ENCODE results near the gene PRKG1.
"Not testable (repeated sequence)": the region's sequence is repeated elsewhere in the genome, so short reads cannot be mapped to it uniquely, and the experiment has no call there.

Gene PRKG1

GRCh38 chr10:51654918-51655317 is 580.6 kb downstream of the PRKG1 start:
- no peak overlapping the region for H3K4me3 Mint-ChIP-seq
- H3K27ac Mint-ChIP-seq: no peak overlapping the region
- H3K4me1 Mint-ChIP-seq (ENCODE audit: low read depth): no peaks in the 10 kb centered on the region
- H3K27me3 Mint-ChIP-seq: peaks cover 6% of the 10 kb centered on the region
- no peaks in the 10 kb centered on the region for H3K36me3 Mint-ChIP-seq
- no peaks in the 10 kb centered on the region for H3K9me3 Mint-ChIP-seq (ENCODE audit: low read depth)

- H3K4me3 Mint-ChIP-seq: no peak overlapping the region
- H3K36me3 Mint-ChIP-seq: no peaks in the 10 kb centered on the region
- no peaks in the 10 kb centered on the region for H3K4me1 Mint-ChIP-seq (ENCODE audit: low read depth)
- no peaks in the 10 kb centered on the region for H3K9me3 Mint-ChIP-seq (ENCODE audit: low read depth)
- no peak overlapping the region for H3K27ac Mint-ChIP-seq
- peaks cover 6% of the 10 kb centered on the region for H3K27me3 Mint-ChIP-seq
Observed at GRCh38 chr10:51656503-51656902, 582.2 kb downstream of the PRKG1 start.

- H3K4me3 Mint-ChIP-seq: no peak overlapping the region
- H3K27me3 Mint-ChIP-seq: peaks cover 6% of the 10 kb centered on the region
- H3K36me3 Mint-ChIP-seq: no peaks in the 10 kb centered on the region
- H3K4me1 Mint-ChIP-seq (ENCODE audit: low read depth): no peaks in the 10 kb centered on the region
- no peak overlapping the region for H3K27ac Mint-ChIP-seq
- no peaks in the 10 kb centered on the region for H3K9me3 Mint-ChIP-seq (ENCODE audit: low read depth)
Observed at GRCh38 chr10:51658000-51658399, 583.7 kb downstream of the PRKG1 start.

- Mint-ChIP-seq H3K27me3 (peaks cover 3% of the 10 kb centered on the region), H3K9me3 (ENCODE audit: low read depth) (no peaks in the 10 kb centered on the region), H3K27ac (no peak overlapping the region), H3K36me3 (no peaks in the 10 kb centered on the region), H3K4me3 (no peak overlapping the region), H3K4me1 (ENCODE audit: low read depth) (no peaks in the 10 kb centered on the region)
Observed at GRCh38 chr10:51659344-51659743, 585.1 kb downstream of the PRKG1 start.

- no peaks in the 10 kb centered on the region for H3K9me3 Mint-ChIP-seq (ENCODE audit: low read depth)
- H3K4me3 Mint-ChIP-seq: no peak overlapping the region
- no peaks in the 10 kb centered on the region for H3K36me3 Mint-ChIP-seq
- no peak overlapping the region for H3K27ac Mint-ChIP-seq
- H3K27me3 Mint-ChIP-seq: peaks cover 3% of the 10 kb centered on the region
- H3K4me1 Mint-ChIP-seq (ENCODE audit: low read depth): no peaks in the 10 kb centered on the region
Observed at GRCh38 chr10:51663086-51663485, 588.8 kb downstream of the PRKG1 start.

GRCh38 chr10:51666456-51666855 is 592.2 kb downstream of the PRKG1 start:
- no peak overlapping the region for H3K4me3 Mint-ChIP-seq

GRCh38 chr10:51667678-51668335 is 593.5 kb downstream of the PRKG1 start:
- Mint-ChIP-seq H3K9me3 (ENCODE audit: low read depth) (peaks cover 10% of the 10 kb centered on the region), H3K36me3 (no peaks in the 10 kb centered on the region), H3K4me3 (no peak overlapping the region), H3K27me3 (peaks cover 8% of the 10 kb centered on the region), H3K27ac (no peak overlapping the region), H3K4me1 (ENCODE audit: low read depth) (no peaks in the 10 kb centered on the region)

More at GRCh38 chr10:51666456-51666855, 592.2 kb downstream of the PRKG1 start:
- Mint-ChIP-seq H3K9me3 (ENCODE audit: low read depth) (no peaks in the 10 kb centered on the region), H3K36me3 (no peaks in the 10 kb centered on the region), H3K27ac (no peak overlapping the region), H3K27me3 (peaks cover 8% of the 10 kb centered on the region), H3K4me1 (ENCODE audit: low read depth) (no peaks in the 10 kb centered on the region)

- no peaks in the 10 kb centered on the region for H3K36me3 Mint-ChIP-seq
- H3K4me1 Mint-ChIP-seq (ENCODE audit: low read depth): no peaks in the 10 kb centered on the region
- H3K4me3 Mint-ChIP-seq: no peak overlapping the region
- no peak overlapping the region for H3K27ac Mint-ChIP-seq
- peaks cover 10% of the 10 kb centered on the region for H3K9me3 Mint-ChIP-seq (ENCODE audit: low read depth)
- H3K27me3 Mint-ChIP-seq: peaks cover 8% of the 10 kb centered on the region
Observed at GRCh38 chr10:51668336-51668689, 594.0 kb downstream of the PRKG1 start.

GRCh38 chr10:51669041-51669440 is 594.8 kb downstream of the PRKG1 start:
- peaks cover 10% of the 10 kb centered on the region for H3K9me3 Mint-ChIP-seq (ENCODE audit: low read depth)
- no peak overlapping the region for H3K27ac Mint-ChIP-seq
- H3K4me3 Mint-ChIP-seq: no peak overlapping the region
- no peaks in the 10 kb centered on the region for H3K4me1 Mint-ChIP-seq (ENCODE audit: low read depth)
- no peaks in the 10 kb centered on the region for H3K36me3 Mint-ChIP-seq
- peaks cover 8% of the 10 kb centered on the region for H3K27me3 Mint-ChIP-seq

- no peaks in the 10 kb centered on the region for H3K4me1 Mint-ChIP-seq (ENCODE audit: low read depth)
- no peak overlapping the region for H3K27ac Mint-ChIP-seq
- no peak overlapping the region for H3K4me3 Mint-ChIP-seq
- H3K9me3 Mint-ChIP-seq (ENCODE audit: low read depth): peaks cover 10% of the 10 kb centered on the region
- no peaks in the 10 kb centered on the region for H3K36me3 Mint-ChIP-seq
- peaks cover 10% of the 10 kb centered on the region for H3K27me3 Mint-ChIP-seq
Observed at GRCh38 chr10:51672039-51672535, 597.8 kb downstream of the PRKG1 start.

- no peak overlapping the region for H3K27ac Mint-ChIP-seq
- no peaks in the 10 kb centered on the region for H3K4me1 Mint-ChIP-seq (ENCODE audit: low read depth)
- peaks cover 8% of the 10 kb centered on the region for H3K27me3 Mint-ChIP-seq
- no peak overlapping the region for H3K4me3 Mint-ChIP-seq
- H3K9me3 Mint-ChIP-seq (ENCODE audit: low read depth): peaks cover 10% of the 10 kb centered on the region
- H3K36me3 Mint-ChIP-seq: no peaks in the 10 kb centered on the region
Observed at GRCh38 chr10:51675088-51675487, 600.8 kb downstream of the PRKG1 start.

- no peak overlapping the region for H3K27ac Mint-ChIP-seq
- peaks cover 12% of the 10 kb centered on the region for H3K27me3 Mint-ChIP-seq
- H3K4me3 Mint-ChIP-seq: no peak overlapping the region
- H3K9me3 Mint-ChIP-seq (ENCODE audit: low read depth): no peaks in the 10 kb centered on the region
- no peaks in the 10 kb centered on the region for H3K36me3 Mint-ChIP-seq
- H3K4me1 Mint-ChIP-seq (ENCODE audit: low read depth): no peaks in the 10 kb centered on the region
Observed at GRCh38 chr10:51679841-51680240, 605.6 kb downstream of the PRKG1 start.

- no peak overlapping the region for H3K27ac Mint-ChIP-seq
- no peak overlapping the region for H3K4me3 Mint-ChIP-seq
- H3K9me3 Mint-ChIP-seq (ENCODE audit: low read depth): no peaks in the 10 kb centered on the region
- no peaks in the 10 kb centered on the region for H3K36me3 Mint-ChIP-seq
- no peaks in the 10 kb centered on the region for H3K4me1 Mint-ChIP-seq (ENCODE audit: low read depth)
- peaks cover 7% of the 10 kb centered on the region for H3K27me3 Mint-ChIP-seq
Observed at GRCh38 chr10:51683031-51683691, 608.9 kb downstream of the PRKG1 start.

GRCh38 chr10:51685768-51686167 is 611.5 kb downstream of the PRKG1 start:
- Mint-ChIP-seq H3K9me3 (ENCODE audit: low read depth) (no peaks in the 10 kb centered on the region), H3K4me1 (ENCODE audit: low read depth) (no peaks in the 10 kb centered on the region), H3K27ac (no peak overlapping the region)

GRCh38 chr10:51687296-51687695 is 613.0 kb downstream of the PRKG1 start:
- peaks cover 2% of the 10 kb centered on the region for H3K27me3 Mint-ChIP-seq
- H3K9me3 Mint-ChIP-seq (ENCODE audit: low read depth): no peaks in the 10 kb centered on the region
- H3K36me3 Mint-ChIP-seq: no peaks in the 10 kb centered on the region
- H3K4me3 Mint-ChIP-seq: no peak overlapping the region
- H3K27ac Mint-ChIP-seq: no peak overlapping the region
- no peaks in the 10 kb centered on the region for H3K4me1 Mint-ChIP-seq (ENCODE audit: low read depth)

More at GRCh38 chr10:51685768-51686167, 611.5 kb downstream of the PRKG1 start:
- Mint-ChIP-seq H3K27me3 (peaks cover 4% of the 10 kb centered on the region), H3K36me3 (no peaks in the 10 kb centered on the region), H3K4me3 (no peak overlapping the region)

GRCh38 chr10:51688826-51689225 is 614.5 kb downstream of the PRKG1 start:
- not testable (repeated sequence) for H3K27me3 Mint-ChIP-seq; H3K9me3 Mint-ChIP-seq (ENCODE audit: low read depth); H3K4me3 Mint-ChIP-seq; H3K27ac Mint-ChIP-seq; H3K36me3 Mint-ChIP-seq; H3K4me1 Mint-ChIP-seq (ENCODE audit: low read depth)
